Jurkat, Clone E6-1 (cell line): Measurements from ENCODE around the gene CD86. TPM values are rescaled to one million over a fixed set of nuclear protein-coding genes. Genes with fewer than 3 reads are reported as not detected.
"Not testable (repeated sequence)": the region's sequence is repeated elsewhere in the genome, so short reads cannot be mapped to it uniquely, and the experiment has no call there.

Experiments used
- DNase-seq: peaks from one replicate; pipeline ENCODE4 v3.0.0-alpha.2; 2011; ENCODE audit warnings: low read depth, low spot score
- H3K4me3 ChIP-seq: 2 replicates; pipeline ENCODE4 v1.5.1; 2011; ENCODE audit warnings: mild to moderate bottlenecking, low read length, control low read depth, moderate library complexity
- polyA plus RNA-seq: library from polyadenylated mRNA; unstranded; fragments of >200 nt; gene quantifications from one replicate; pipeline ENCODE4 v1.2.1, GENCODE V29; 2012; ENCODE audit warnings: missing spikeins; ENCODE audit not compliant: insufficient read length, insufficient read depth

Gene CD86
- not detected for polyA plus RNA-seq

DNA sequence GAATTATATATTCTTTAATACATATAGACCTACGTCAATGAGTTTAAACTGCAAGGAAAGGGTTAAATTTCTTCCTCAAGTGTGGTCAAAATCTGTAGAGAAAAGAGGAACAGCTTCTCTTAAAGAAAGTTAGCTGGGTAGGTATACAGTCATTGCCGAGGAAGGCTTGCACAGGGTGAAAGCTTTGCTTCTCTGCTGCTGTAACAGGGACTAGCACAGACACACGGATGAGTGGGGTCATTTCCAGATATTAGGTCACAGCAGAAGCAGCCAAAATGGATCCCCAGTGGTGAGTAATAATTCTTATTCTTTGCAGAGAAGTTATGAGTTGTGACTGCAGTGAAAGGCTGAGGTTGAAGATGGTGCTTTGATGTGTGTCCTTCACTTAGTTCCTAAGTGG lies at the start of gene CD86:
CD86 (plus strand) TSS at position 148 of the 400 bp plus-strand sequence; CDS start at position 276, 128 bp downstream.
- DNase-seq = no peak

GRCh38 chr3:122006267-122006666 lies 48.9 kb upstream of the CD86 start:
- no peak for DNase-seq
- no peak overlapping the region for H3K4me3 ChIP-seq

More for the DNA sequence above, at the start of gene CD86:
- no peak within 1 kb of the TSS for H3K4me3 ChIP-seq

DNA sequence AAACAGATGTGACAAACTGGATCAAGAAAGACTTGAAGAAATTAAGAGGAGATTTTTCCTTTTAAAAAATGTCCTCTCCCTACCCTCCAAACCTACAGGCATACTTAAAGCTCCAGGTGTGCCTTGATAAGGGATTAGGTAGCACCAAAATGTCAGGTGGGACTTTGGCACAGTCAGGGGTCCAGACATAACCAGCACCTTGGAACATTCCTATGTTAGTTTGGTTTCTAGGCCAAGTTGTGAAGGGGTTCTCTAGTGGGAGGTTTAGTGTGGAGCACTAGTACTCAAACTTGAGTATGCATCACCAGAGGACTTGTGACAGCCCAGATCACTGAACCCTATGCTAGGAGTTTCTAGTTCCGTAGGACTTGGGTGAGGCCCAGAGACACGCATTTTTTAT lies 47.0 kb upstream of the CD86 start:
- no peak overlapping the region for H3K4me3 ChIP-seq
- no peak for DNase-seq

GRCh38 chr3:122010506-122010905 lies 44.7 kb upstream of the CD86 start:
- H3K4me3 ChIP-seq = no peak overlapping the region
- DNase-seq = no peak

GRCh38 chr3:122011396-122011795 lies 43.8 kb upstream of the CD86 start:
- H3K4me3 ChIP-seq = no peak overlapping the region
- DNase-seq = no peak

DNA sequence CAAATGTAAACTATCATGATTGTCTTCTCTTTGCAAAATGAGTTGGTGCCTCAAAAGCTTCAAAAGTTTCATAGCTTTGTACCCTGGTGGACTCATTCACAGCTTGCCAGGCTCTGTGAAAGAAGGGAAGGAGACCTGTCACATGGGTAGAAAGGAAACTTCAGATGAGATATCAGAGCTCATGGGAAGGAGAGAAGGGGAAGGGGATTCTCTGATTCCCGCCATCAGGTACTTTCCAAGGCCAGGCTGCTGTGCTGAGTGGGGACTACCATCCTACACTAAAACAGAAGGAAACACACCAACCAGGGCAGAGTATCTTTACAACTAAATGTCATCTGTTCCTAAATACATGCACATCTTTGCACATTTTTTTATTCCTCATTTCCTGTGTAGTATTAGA lies 42.3 kb upstream of the CD86 start:
- no peak overlapping the region for H3K4me3 ChIP-seq
- DNase-seq = no peak

DNA sequence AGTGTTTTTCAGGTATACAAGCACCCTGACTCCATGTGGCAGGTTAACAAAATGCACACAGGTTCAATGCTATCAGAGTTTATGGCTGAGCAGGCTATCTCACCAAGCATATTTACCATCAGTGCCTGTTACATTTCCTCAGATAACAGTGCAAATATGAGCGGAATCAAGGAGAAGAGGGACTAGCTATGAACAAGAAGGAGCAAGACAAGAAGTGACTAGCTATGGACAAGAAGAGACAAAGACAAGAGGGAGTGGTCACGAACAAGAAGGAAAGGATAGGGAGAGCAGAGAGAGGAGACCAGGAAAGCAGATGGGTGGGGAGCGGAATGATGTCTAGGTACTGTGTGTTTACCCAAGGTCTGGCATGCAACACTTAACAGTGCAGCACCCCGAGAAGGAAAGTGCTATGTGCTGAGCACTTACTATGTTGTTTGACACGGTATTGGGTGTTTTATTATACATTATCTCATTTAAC lies 41.7 kb upstream of the CD86 start:
- no peak overlapping the region for H3K4me3 ChIP-seq
- DNase-seq = no peak

DNA sequence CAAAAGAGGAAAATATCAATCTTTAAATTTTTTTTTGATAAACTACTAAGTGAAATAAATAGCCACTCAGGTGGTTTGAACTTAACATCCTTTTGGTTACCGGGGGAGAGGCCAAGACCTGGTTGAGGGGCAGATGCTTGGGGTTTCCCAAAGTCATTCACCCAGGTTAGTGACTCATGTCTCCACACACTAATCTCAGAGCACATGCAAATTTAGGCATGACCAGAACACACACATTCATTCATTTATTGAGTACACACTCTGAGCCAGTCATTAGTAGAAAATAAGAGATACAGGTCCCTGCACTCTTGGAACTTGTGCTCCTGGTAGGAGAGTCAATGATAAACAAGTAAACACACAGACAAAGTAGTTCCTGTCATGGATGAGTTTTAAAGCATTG lies 40.4 kb upstream of the CD86 start:
- H3K4me3 ChIP-seq = no peak overlapping the region
- no peak for DNase-seq

DNA sequence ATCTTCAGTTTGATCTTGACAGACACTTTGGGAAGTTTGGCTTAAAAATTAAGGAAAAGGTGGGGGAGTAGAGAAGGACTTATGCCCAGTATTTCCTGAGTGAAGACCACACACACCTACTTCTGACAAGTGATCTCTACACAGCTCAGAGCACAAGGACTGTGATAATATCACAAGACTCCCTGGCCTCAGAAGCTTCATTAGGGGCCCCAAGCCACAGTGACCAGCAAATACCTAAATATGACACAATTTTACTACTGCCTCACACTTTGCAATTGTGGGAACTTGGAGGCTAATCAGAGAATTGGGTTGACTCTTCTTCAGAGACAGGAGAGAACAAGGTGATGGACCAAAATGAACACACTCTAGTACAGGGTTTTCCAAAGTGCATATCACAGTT lies 35.7 kb upstream of the CD86 start:
- no peak overlapping the region for H3K4me3 ChIP-seq
- DNase-seq = no peak

DNA sequence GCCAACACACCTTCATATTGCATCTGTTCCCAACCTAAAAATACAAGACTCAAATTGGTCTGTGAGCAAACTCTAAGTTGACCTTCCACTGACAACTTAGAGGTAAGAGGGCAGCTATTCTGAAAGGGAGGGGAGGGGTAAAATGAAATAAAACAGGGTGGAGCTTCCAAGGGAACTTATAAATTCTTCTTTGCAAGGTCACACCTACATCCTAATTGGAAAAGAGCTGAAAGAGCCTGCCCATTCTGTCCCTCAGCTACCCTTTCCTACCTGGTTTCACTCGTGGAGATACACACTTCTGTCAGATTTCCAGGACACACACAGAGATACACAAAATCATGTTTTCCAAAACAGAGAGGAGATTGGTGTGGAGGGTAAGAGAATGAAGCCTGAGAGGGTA lies 34.1 kb upstream of the CD86 start:
- no peak for DNase-seq
- no peak overlapping the region for H3K4me3 ChIP-seq

DNA sequence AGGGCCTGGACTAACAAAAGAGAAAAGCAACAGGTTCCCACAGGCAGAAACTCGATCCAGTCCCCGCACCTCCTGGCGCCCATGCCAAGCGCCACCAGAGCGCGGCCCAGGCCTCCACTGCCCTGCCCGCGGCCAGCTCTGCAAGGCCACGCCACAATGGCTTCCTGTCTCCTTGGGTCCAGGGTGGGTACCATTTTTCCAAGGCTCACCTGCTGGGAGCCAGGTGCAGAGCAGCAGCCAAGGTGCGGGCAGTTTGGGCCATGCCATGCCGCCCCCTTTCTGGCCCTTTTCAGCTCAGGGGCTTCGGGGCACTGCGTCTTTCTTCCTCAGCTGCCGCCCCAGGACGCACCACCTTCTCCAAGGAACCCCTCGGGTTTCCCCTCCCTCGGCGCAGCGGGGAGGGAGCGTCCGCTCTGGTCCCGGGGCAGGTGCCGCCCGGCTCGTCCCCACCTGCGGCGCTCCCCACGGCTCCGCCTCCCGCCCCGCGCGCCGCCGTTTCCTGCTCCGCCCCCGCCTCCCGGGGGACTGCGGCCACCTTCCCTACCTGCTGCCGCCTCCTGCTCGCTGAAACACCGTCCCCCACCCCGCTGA lies 33.3 kb upstream of the CD86 start, which contains the start of gene ILDR1:
ILDR1 (minus strand) TSS at position 437 of the 591 bp plus-strand sequence; CDS start at position 267, 170 bp downstream.
- peak within 1 kb of the TSS; percentile 29 for H3K4me3 ChIP-seq
- no peak for DNase-seq

- no peak overlapping the region for H3K4me3 ChIP-seq
- DNase-seq = no peak
These were observed 31.7 kb upstream of the CD86 start for GRCh38 chr3:122023335-122023910.

DNA sequence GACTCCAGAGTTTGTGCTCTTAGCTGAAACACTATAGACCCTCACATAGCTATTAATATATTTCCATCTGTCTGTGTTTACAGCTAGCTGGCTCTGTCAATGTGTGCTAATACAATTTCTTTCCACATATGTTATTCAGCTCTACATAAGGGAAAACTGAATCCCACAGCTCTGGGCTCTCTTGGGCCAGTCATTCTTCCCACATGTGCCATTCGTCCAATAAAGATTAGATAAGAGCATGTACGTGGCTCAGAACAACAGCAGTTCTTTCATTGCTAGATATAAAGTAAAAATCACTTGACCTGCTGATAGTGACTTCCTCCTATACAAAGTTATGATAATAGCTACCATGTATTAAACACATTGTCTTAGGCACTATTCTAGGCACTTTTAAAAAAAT lies 30.4 kb upstream of the CD86 start:
- no peak for DNase-seq
- H3K4me3 ChIP-seq = no peak overlapping the region

DNA sequence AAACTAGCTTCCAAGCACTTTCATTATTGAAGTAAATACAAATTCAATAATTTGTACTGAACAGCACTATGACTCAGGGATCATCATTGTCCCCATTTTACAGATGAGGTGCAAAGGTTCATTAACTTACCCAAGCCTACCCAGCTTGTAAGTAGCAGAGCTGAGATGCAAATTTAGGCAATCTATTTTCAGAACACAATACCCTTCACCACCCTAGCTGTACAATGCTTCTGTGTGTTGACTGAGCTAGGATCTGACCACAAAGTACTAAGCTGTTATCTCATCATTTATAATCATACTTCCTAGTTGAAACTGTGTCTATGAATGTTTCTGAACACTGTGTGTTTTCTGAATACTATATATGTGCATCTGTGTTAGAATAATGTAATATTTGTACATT lies 29.9 kb upstream of the CD86 start:
- no peak for DNase-seq
- no peak overlapping the region for H3K4me3 ChIP-seq

DNA sequence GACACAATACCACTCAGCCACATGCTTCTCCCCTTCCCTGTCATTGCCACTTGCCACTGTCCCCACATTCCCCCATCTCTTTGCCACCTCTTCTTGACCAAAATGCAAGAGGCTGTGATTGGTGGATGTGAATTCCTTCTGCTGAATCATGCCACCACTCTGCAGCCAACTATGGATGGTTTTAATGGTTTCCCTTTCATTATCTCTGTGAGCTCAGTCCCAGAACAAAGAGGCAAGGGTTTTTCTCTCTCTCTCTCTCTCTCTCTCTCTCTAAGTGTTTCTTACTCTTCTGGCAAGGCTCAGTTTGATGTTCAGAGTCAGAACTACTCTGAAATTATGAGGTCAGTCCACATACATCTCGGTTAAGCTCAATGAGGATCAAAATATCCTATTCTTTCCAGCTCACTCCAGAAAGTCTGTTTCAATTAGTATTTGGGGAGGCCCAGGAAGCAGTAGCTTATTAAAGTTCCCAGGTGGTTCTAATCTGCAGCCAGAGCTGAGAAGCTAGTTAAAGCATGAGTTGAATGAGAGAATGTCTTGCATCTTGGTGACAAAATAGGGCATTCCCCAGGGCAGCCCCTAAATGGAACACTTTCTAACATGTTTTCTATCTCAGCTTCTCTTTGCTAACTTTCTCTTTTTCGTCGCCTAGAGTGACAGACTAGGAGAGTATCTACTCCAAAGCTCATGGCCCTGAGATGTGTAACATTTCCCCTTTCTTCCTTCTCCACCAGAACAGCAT lies 24.6 kb upstream of the CD86 start:
- no peak overlapping the region for H3K4me3 ChIP-seq
- DNase-seq = peak; percentile 33

- DNase-seq = no peak
- H3K4me3 ChIP-seq = no peak overlapping the region
These were observed 24.1 kb upstream of the CD86 start for GRCh38 chr3:122031123-122031468.

GRCh38 chr3:122032531-122032930 lies 22.6 kb upstream of the CD86 start:
- no peak overlapping the region for H3K4me3 ChIP-seq
- DNase-seq = no peak

DNA sequence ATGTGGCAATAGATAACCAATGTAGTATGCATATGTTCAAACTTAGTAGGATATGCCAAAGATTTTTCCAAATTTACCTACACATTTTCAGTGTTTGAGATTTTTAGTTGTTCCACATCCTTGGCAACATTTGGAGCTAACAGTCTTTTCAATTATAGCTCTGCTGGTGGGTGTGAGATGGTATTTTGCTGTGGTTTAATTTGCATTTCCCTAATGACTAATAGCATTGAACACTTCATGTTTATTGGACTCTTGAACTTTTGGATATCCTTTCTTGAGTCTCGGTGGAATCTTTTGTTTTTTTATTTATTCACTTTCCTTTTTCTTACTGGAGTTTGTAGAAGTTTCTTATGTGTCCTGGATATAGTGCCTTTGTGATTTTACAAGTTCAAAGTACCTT lies 22.1 kb upstream of the CD86 start:
- no peak overlapping the region for H3K4me3 ChIP-seq
- no peak for DNase-seq

DNA sequence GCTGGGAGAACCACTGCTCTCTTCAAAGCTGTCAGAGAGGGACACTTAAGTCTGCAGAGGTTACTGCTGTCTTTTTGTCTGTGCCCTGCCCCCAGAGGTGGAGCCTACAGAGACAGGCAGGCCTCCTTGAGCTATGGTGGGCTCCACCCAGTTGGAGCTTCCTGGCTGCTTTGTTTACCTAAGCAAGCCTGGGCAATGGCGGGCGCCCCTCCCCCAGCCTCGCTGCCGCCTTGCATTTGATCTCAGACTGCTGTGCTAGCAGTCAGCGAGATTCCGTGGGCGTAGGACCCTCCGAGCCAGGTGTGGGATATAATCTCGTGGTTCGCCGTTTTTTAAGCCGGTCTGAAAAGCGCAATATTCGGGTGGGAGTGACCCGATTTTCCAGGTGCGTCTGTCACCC lies 7.9 kb upstream of the CD86 start:
- DNase-seq, H3K4me3 ChIP-seq: not testable (repeated sequence)

- DNase-seq, H3K4me3 ChIP-seq: not testable (repeated sequence)
These were observed 7.4 kb upstream of the CD86 start for GRCh38 chr3:122047773-122048172.
